Activated CD8-positive, alpha-beta memory T cell treated with anti-CD3 and anti-CD28 coated beads, Interleukin-2, amount 50 U/mL, for 1 hour (primary cell): ENCODE results near the gene CD82.

Experiments
- DNase-seq: peaks from one replicate; pipeline ENCODE4 v3.0.0-alpha.2; 2020; ENCODE audit errors: extremely low read depth

The CD82 gene

GRCh38 chr11:44565211-44565952 is at the start of gene CD82:
CD82 (plus strand) TSS chr11:44565663; CDS start chr11:44594663, 29,000 bp downstream.
- DNase-seq: peak; percentile 89

GRCh38 chr11:44516688-44517507 is 48.6 kb upstream of the CD82 start:
- no peak for DNase-seq

GRCh38 chr11:44517541-44517940 is 47.9 kb upstream of the CD82 start:
- DNase-seq: no peak

GRCh38 chr11:44518968-44519550 is 46.4 kb upstream of the CD82 start:
- no peak for DNase-seq

GRCh38 chr11:44519989-44520737 is 45.3 kb upstream of the CD82 start:
- no peak for DNase-seq

GRCh38 chr11:44521148-44521547 is 44.3 kb upstream of the CD82 start:
- DNase-seq: no peak

- no peak for DNase-seq
These were observed 43.2 kb upstream of the CD82 start for GRCh38 chr11:44522294-44522693.

GRCh38 chr11:44524346-44524745 is 41.1 kb upstream of the CD82 start:
- no peak for DNase-seq

GRCh38 chr11:44524751-44525201 is 40.7 kb upstream of the CD82 start:
- DNase-seq: no peak

- DNase-seq: no peak
These were observed 39.8 kb upstream of the CD82 start for GRCh38 chr11:44525473-44526252.

GRCh38 chr11:44526438-44526837 is 39.0 kb upstream of the CD82 start:
- DNase-seq: no peak

- DNase-seq: no peak
These were observed 38.0 kb upstream of the CD82 start for GRCh38 chr11:44527476-44527875.

GRCh38 chr11:44528103-44528502 is 37.4 kb upstream of the CD82 start:
- DNase-seq: no peak

GRCh38 chr11:44528581-44528980 is 36.9 kb upstream of the CD82 start:
- no peak for DNase-seq

- DNase-seq: no peak
These were observed 35.5 kb upstream of the CD82 start for GRCh38 chr11:44529895-44530412.

- DNase-seq: no peak
These were observed 34.9 kb upstream of the CD82 start for GRCh38 chr11:44530413-44531115.

- no peak for DNase-seq
These were observed 34.4 kb upstream of the CD82 start for GRCh38 chr11:44531116-44531504.

- no peak for DNase-seq
These were observed 33.8 kb upstream of the CD82 start for GRCh38 chr11:44531636-44532035.

- DNase-seq: no peak
These were observed 32.7 kb upstream of the CD82 start for GRCh38 chr11:44532809-44533208.
